ENCODE results near the gene EMSY.

DNA sequence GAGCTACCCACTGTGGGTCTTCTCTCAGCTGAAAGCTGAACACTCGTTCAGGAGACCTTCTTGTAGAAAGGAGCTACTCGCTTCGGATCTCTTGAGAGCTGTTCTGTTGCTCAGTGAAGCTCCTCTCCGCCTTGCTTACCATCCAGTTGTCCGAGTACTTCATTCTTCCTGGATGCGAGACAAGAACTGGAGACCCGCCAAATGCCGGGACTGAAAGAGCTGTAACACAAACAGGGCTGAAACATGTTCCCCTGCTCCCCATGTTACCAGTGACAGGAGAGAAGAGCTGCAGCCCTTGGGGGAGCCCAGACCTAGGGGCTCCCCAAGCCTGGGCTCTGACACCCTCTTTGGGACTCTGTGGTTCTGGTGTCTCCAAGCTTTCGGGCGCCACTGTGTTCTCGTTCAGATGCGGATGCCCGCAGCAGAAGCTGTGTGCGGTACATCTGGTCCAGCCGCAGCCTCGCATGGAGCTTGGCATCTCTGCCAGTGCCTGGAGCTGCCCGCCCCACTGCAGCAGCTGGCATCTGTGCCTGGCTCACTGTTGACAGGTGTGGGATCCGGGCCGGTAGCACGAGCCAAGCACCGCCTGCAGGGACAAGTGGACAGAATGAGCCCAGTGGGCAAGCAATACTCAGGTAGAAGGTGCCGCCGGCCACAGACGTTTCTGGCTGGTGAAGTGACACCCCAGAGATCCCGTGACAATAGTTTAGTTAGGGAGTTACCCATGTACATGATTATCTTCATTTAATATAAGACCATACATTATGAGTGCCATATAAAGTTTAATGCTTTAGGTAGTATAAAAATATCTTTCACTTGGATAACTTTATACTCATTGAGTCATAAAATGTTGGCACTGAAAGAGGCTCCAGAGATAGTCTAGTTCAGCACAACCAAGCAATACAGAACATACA, 49.1 kb downstream of the EMSY start:
- TF ChIP-seq, protein P1, sequence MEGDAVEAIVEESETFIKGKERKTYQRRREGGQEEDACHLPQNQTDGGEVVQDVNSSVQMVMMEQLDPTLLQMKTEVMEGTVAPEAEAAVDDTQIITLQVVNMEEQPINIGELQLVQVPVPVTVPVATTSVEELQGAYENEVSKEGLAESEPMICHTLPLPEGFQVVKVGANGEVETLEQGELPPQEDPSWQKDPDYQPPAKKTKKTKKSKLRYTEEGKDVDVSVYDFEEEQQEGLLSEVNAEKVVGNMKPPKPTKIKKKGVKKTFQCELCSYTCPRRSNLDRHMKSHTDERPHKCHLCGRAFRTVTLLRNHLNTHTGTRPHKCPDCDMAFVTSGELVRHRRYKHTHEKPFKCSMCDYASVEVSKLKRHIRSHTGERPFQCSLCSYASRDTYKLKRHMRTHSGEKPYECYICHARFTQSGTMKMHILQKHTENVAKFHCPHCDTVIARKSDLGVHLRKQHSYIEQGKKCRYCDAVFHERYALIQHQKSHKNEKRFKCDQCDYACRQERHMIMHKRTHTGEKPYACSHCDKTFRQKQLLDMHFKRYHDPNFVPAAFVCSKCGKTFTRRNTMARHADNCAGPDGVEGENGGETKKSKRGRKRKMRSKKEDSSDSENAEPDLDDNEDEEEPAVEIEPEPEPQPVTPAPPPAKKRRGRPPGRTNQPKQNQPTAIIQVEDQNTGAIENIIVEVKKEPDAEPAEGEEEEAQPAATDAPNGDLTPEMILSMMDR (IDR thresholded peaks at IDR 0.05), result no peak
- TF ChIP-seq POLR2A (IDR thresholded peaks at IDR 0.05), result no peak
